HK-2 (cell line): Measurements from ENCODE around the gene WWTR1.

Experiments used
- DNase-seq: peaks from one replicate; pipeline ENCODE4 v3.0.0-alpha.2; 2018; ENCODE audit not compliant: unreplicated experiment

The WWTR1 gene

DNA sequence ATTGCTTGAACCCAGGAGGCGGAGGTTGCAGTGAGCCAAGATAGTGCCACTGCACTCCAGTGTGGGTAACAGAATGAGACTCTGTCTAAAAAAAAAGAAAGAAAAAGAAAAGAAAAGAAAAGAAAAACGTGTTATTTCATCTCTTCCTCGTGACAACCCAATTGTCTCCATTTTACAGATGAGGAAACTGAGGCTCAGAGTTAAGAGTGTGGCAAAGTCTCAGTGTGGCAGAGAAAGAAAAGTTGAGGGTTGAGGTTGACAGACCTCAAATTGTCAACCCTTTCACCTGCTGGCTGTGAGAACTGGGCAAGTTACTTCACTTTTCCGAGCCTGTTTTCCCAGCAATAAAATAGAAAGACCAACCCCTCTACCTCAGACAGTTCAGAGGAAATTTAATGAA, 123.7 kb downstream of the WWTR1 start:
- DNase-seq = no peak

- DNase-seq = no peak
These were observed 125.2 kb downstream of the WWTR1 start for GRCh38 chr3:149532489-149533180.

- no peak for DNase-seq
These were observed 128.7 kb downstream of the WWTR1 start for GRCh38 chr3:149529099-149529498.

GRCh38 chr3:149528340-149528650, 129.5 kb downstream of the WWTR1 start:
- DNase-seq = no peak

DNA sequence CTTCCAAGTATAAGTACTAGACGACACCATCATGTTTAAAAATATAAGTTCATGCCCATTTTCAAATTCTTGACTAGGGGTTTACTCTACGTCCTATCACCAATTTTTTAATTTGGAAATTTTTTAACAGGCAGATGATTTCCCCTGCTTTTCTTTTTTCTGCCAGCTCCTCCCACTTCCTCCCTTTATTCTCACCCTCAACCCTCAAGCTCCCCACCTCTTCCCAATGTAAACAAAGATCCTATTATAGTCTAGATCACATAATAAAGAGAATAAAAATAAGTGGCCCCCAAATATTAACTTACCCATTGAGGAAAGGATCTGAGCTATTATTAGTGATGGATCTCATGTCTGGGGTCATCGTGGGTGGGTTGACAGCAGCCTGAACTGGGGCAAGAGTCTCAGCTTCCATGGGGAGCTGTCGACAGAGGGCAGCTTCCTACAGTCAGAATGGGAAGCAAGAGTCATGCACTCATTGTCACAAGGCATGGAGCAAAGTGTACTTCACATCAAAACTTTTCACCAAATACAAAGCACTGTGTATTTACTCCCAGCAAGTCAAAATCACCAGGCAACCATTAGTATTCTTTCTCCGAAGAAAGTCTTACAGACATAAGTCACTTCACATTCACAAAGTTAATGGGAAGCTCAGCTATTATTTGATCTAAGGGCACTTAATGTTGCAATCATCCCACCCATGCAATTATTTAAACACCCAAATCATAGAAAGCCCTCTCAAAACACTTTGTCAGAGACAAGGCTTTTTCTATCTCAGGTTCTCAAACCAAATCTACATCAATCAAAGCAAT, 130.1 kb downstream of the WWTR1 start:
- no peak for DNase-seq

DNA sequence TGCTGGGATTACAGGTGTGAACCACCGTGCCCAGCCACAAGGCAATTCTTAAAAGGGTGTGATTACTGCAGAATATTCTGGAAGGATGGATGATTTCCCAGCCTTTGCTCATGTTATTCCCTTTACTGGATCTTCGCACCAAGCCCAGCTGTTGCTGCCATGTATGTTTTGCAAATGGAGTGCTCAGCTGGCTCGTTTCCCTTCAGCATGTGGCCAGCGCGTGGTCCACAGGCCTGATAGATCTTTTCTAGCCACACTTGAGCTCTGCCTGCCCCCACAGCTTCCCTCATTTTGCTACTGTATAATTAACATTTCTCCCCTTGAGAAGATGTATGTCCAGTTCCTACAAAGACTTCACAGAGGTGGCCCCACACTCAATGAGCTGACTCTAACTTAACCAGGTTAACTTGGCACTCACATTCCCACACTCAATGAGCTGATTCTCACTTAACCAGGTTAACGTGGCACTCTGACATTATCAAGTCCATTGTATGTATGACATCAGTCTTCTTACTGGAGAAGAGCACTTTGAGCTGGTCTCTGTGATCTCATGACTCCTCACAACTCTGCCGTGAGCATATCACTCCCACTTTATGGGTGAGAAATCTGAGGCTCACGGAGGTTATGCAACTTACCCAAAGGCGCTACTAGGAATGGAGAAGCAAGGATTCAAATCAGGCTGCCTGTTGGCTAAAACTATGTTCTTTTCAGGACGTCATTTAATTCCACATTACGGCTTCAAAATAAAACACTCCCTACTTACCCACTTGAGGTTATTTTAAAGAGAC, 134.1 kb downstream of the WWTR1 start:
- DNase-seq = no peak

GRCh38 chr3:149519912-149520311, 137.9 kb downstream of the WWTR1 start:
- DNase-seq = no peak

- DNase-seq = no peak
These were observed 140.9 kb downstream of the WWTR1 start for GRCh38 chr3:149516920-149517319.

GRCh38 chr3:149515249-149515648, 142.6 kb downstream of the WWTR1 start:
- DNase-seq = no peak

DNA sequence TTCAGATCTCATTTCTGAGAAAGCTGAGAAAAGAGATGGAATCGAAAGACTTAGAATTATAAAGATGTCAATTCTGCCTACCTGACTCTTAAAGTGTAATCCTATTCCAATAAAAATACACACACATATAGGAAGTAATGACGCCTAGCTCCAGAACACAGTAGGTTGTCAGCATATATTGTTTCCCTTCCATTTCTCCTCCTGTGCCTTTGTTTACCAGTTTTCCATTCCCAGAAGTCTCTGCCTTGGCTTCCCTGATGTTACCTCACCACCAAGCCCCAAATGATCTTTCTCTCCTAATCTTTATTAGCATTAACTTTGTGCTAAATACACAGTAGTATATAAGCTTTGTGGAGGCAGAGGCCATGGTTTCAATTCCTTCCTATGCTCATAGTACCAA, 143.4 kb downstream of the WWTR1 start:
- DNase-seq = no peak

GRCh38 chr3:149512073-149512782, 145.6 kb downstream of the WWTR1 start:
- peak; percentile 76 for DNase-seq

- no peak for DNase-seq
These were observed 146.7 kb downstream of the WWTR1 start for GRCh38 chr3:149511040-149511626.

DNA sequence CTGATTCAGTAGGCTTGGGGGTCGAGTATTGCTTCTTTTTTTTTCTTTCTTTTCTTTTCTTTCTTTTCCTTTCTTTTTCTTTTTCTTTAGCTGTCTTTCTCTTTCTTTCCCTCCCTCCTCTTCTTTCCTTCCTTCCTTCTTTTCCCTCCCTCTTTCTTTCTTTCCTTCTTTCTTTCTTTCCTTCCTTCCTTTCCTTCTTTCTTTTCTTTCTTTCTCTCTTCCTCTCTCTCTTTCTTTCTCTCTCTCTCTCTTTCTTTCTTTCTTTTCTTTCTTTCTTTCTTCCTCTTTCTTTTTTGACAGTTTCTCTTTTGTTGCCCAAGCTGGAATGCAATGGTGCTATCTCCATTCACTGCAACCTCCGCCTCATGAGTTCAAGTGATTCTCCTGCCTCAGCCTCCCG, 147.3 kb downstream of the WWTR1 start:
- DNase-seq = no peak

DNA sequence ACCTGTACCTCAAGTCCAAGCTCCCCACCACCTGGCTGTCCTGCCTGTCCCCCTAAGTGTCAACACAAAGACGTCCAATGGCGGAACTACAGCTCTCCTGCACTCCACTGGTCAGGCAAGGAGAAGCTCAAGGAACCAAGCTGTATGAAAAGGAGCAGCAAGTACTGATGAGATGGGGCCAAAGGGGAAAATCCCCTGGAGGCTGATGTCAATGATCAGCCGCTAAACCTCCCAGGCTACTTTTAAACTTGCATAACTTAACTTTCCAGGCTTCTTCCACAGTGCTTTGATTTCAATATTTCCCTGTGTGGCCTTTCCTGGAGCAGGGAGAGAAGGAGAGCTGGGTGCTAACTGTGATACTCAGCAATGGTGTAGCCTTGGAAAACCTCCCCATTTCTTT, 148.3 kb downstream of the WWTR1 start:
- no peak for DNase-seq

DNA sequence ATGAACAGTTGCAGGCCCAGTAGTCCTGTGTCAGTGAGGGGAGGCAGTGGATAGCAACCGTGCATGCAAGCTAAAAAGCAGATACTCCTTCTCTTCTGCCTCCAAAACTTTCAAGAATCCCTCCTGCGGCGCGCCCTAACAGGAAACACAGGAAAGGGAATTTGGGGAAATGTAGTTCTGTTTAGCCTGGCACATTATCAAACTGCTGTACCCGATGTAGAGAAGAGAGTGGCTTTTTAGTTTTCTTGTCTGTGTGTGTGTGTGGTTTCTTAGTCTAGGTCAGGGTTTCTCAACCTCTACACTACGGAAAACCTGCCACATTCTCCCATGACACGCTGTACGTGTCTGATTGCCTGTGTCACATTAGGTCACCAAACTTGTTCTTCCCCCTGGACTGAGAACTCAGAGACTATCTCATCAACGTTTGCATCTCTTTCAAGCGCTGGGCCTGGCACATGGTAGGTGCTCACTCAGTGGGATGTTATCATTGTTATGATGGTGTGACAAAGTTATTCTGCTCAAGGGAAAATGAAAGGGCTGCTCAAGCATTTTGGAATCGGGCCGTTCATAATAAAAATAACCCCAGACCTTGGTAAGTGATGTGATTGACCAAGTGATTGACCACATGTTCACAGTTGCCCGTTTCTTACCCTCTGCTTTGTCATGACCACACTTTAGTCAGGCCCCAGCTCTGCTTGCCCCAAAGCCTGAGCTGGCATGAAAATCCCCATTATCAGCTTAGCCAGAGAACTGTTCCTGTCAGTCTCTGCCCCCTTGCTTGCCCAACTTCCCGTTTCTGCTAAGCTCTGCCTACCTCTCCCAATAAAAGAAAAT, 150.1 kb downstream of the WWTR1 start:
- no peak for DNase-seq

GRCh38 chr3:149506965-149507364, 150.9 kb downstream of the WWTR1 start:
- no peak for DNase-seq

- DNase-seq = no peak
These were observed 151.3 kb downstream of the WWTR1 start for GRCh38 chr3:149506540-149506939.

DNA sequence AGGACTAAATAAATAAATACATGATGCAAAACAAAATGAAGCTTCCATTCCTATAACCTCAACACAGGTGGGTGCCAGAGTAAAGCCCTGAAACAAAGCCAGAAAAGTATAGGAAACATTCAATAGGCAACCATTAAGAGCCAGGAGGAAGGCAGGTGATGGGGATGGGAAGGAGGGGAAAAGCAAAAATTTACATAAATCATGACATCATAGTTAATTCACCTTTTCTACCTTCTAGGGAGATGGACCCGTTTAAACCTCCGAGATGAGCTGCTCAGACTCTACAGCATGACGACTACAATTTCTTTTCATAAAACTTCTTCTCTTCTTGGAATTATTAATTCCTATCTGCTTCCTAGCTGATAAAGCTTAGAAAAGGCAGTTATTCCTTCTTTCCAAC, 155.4 kb downstream of the WWTR1 start:
- DNase-seq = no peak

GRCh38 chr3:149501524-149501923, 156.3 kb downstream of the WWTR1 start:
- no peak for DNase-seq

- no peak for DNase-seq
These were observed 159.7 kb downstream of the WWTR1 start for GRCh38 chr3:149497966-149498670.
